Coronary artery (tissue), 2 donors: ENCODE results near the gene SYNRG.

Source experiments
- DNase-seq: peaks from one replicate; pipeline ENCODE4 v3.0.0-alpha.2; 2017; ENCODE audit warnings: low spot score
- H3K27ac ChIP-seq, 2 donors: fragments of 200-600 bp; sonication (generic); one replicate each; pipeline ENCODE4 v1.5.1; 2016 to 2019
- H3K4me3 ChIP-seq: fragments of 200-600 bp; sonication (generic); 2 replicates; pipeline ENCODE4 v1.5.1; 2016; ENCODE audit warnings: mild to moderate bottlenecking, moderate library complexity
- CTCF ChIP-seq: fragments of 200-600 bp; sonication (generic); IDR thresholded peaks from one replicate; pipeline ENCODE4 v1.5.1; 2019; ENCODE audit warnings: antibody characterized with exemption

Gene SYNRG

GRCh38 chr17:37598145-37598544 lies 11.1 kb downstream of the SYNRG start:
- DNase-seq, result no peak
- no peak for TF ChIP-seq CTCF
- H3K4me3 ChIP-seq, result no peak overlapping the region
- no peak overlapping the region for H3K27ac ChIP-seq

- no peak for DNase-seq
- Histone ChIP-seq H3K27ac (no peak overlapping the region), H3K4me3 (no peak overlapping the region)
- no peak for TF ChIP-seq CTCF
These were observed 16.9 kb downstream of the SYNRG start for GRCh38 chr17:37592291-37592690.

GRCh38 chr17:37585066-37585465 lies 24.2 kb downstream of the SYNRG start:
- no peak for TF ChIP-seq CTCF
- Histone ChIP-seq H3K27ac (no peak overlapping the region), H3K4me3 (no peak overlapping the region)
- DNase-seq, result no peak

- DNase-seq, result no peak
- Histone ChIP-seq H3K27ac (no peak overlapping the region), H3K4me3 (no peak overlapping the region)
- TF ChIP-seq CTCF, result no peak
These were observed 32.9 kb downstream of the SYNRG start for GRCh38 chr17:37576281-37576680.

GRCh38 chr17:37574427-37574826 lies 34.8 kb downstream of the SYNRG start:
- no peak for TF ChIP-seq CTCF
- DNase-seq, result no peak

GRCh38 chr17:37571674-37572073 lies 37.5 kb downstream of the SYNRG start:
- DNase-seq, result no peak
- H3K27ac ChIP-seq, result no peak overlapping the region
- TF ChIP-seq CTCF, result no peak
- no peak overlapping the region for H3K4me3 ChIP-seq

More at GRCh38 chr17:37574427-37574826, 34.8 kb downstream of the SYNRG start:
- Histone ChIP-seq H3K4me3 (no peak overlapping the region), H3K27ac (no peak overlapping the region)

GRCh38 chr17:37570527-37571093 lies 38.6 kb downstream of the SYNRG start:
- Histone ChIP-seq H3K27ac (no peak overlapping the region), H3K4me3 (no peak overlapping the region)
- no peak for TF ChIP-seq CTCF
- no peak for DNase-seq
